Thoracic aorta (tissue), 2 donors: ENCODE data around the gene SCARB1. TPM values are rescaled to one million over a fixed set of nuclear protein-coding genes. Genes with fewer than 3 reads are reported as not detected.

Experiments
- ATAC-seq: fragments of 150-250 bp; one replicate; pipeline ENCODE4 v1.8.0; 2017; ENCODE audit warnings: low read depth; ENCODE audit not compliant: insufficient number of reproducible peaks, low FRiP score
- DNase-seq: peaks from one replicate; pipeline ENCODE4 v3.0.0-alpha.2; 2020; ENCODE audit warnings: low spot score
- H3K27ac ChIP-seq, 2 donors: fragments of 200-600 bp; sonication (generic); 1 replicate in 1 of 2; 2 replicates in 1 of 2; pipeline ENCODE4 v1.5.1; 2016; ENCODE audit warnings: mild to moderate bottlenecking in 2 of 2, moderate library complexity in 2 of 2
- H3K27me3 ChIP-seq: fragments of 200-600 bp; sonication (generic); replicated peaks from 2 replicates; pipeline ENCODE4 v1.6.0; 2016; ENCODE audit warnings: mild to moderate bottlenecking; ENCODE audit not compliant: insufficient read depth
- H3K36me3 ChIP-seq: fragments of 200-600 bp; sonication (generic); one replicate; pipeline ENCODE4 v1.5.1; 2016
- H3K4me1 ChIP-seq, 2 donors: fragments of 200-600 bp; sonication (generic); 1 replicate in 1 of 2; 2 replicates in 1 of 2; pipeline versions ENCODE4 v1.5.1 to v1.6.0; 2016; ENCODE audit warnings: low read depth in 2 of 2, mild to moderate bottlenecking in 1 of 2; ENCODE audit not compliant: control insufficient read depth in 1 of 2
- H3K4me3 ChIP-seq: fragments of 200-600 bp; sonication (generic); 2 replicates; pipeline ENCODE4 v1.5.1; 2016; ENCODE audit warnings: mild to moderate bottlenecking
- H3K9me3 ChIP-seq: fragments of 200-600 bp; sonication (generic); 2 replicates; pipeline ENCODE4 v1.5.1; 2016
- CTCF ChIP-seq: fragments of 200-600 bp; sonication (generic); IDR thresholded peaks from one replicate; pipeline ENCODE4 v1.5.1; 2019; ENCODE audit warnings: antibody characterized with exemption
- total RNA-seq, 2 donors: library from RNA; depleted of rRNA; stranded (reverse); fragments of >200 nt; gene quantifications; one replicate each; pipeline versions ENCODE4 v1.1.0 to v1.2.3, GENCODE V29; 2016

SCARB1 gene
- total RNA-seq, 2 donors from 2014 or later, result 8.8 to 13.1 TPM

GRCh38 chr12:124731869-124732268, 131.8 kb downstream of the SCARB1 start:
- no peak for TF ChIP-seq CTCF
- DNase-seq (no peak), ATAC-seq (no peak)
- H3K27me3 ChIP-seq, result no peaks in the 10 kb centered on the region
- no peaks in the 10 kb centered on the region for H3K36me3 ChIP-seq
- H3K4me1 ChIP-seq, result peaks cover 27 to 33% of the 10 kb centered on the region in 2 donors
- H3K4me3 ChIP-seq, result no peak overlapping the region
- H3K9me3 ChIP-seq, result no peaks in the 10 kb centered on the region
- H3K27ac ChIP-seq, result peak overlapping the region; percentile 71 to 80

- Histone ChIP-seq H3K27me3 (no peaks in the 10 kb centered on the region), H3K36me3 (no peaks in the 10 kb centered on the region), H3K27ac (peak overlapping the region in 1 of 2 donors; percentile 80), H3K4me1 (peaks cover 27 to 33% of the 10 kb centered on the region in 2 donors), H3K9me3 (no peaks in the 10 kb centered on the region), H3K4me3 (no peak overlapping the region)
- DNase-seq (no peak), ATAC-seq (no peak)
- no peak for TF ChIP-seq CTCF
Measured at GRCh38 chr12:124730455-124730932, 133.2 kb downstream of the SCARB1 start.

- Histone ChIP-seq H3K4me3 (no peak overlapping the region), H3K36me3 (no peaks in the 10 kb centered on the region), H3K27ac (peak overlapping the region in 1 of 2 donors; percentile 55), H3K9me3 (no peaks in the 10 kb centered on the region), H3K27me3 (no peaks in the 10 kb centered on the region), H3K4me1 (peaks cover 22 to 29% of the 10 kb centered on the region in 2 donors)
- no peak for DNase-seq
- no peak for ATAC-seq
- no peak for TF ChIP-seq CTCF
Measured at GRCh38 chr12:124727922-124728321, 135.7 kb downstream of the SCARB1 start.

GRCh38 chr12:124727264-124727800, 136.3 kb downstream of the SCARB1 start:
- Histone ChIP-seq H3K4me3 (no peak overlapping the region), H3K36me3 (no peaks in the 10 kb centered on the region), H3K27ac (peak overlapping the region in 1 of 2 donors; percentile 55), H3K9me3 (no peaks in the 10 kb centered on the region), H3K4me1 (peaks cover 17 to 23% of the 10 kb centered on the region in 2 donors), H3K27me3 (no peaks in the 10 kb centered on the region)
- ATAC-seq (no peak), DNase-seq (peak; percentile 47)
- no peak for TF ChIP-seq CTCF

Other genes starting within 250 kb of the SCARB1 start
- gene UBC, start 50.8 kb upstream of the SCARB1 start, total RNA-seq, result 1,000 to 10,000 TPM; 1,069 to 1,422 TPM
- 10 to 100 TPM in 1 of 2 donors, 1 to 10 TPM in 1; 8.3 to 47.5 TPM for gene DHX37, start 125.3 kb upstream of the SCARB1 start, total RNA-seq
- 1 to 10 TPM; 4.3 to 4.4 TPM for gene BRI3BP, start 129.8 kb upstream of the SCARB1 start, total RNA-seq
- 10 to 100 TPM; 14.1 to 14.7 TPM for gene AACS, start 201.6 kb upstream of the SCARB1 start, total RNA-seq